NCI-H1092 treated with DMSO at 0.1 percent for 48 hours (cell line): ENCODE measurements around the gene SMIM5.

Experiments
- DNase-seq: peaks from one replicate; lab custom pipeline; 2025; lab: John Stamatoyannopoulos, UW

The SMIM5 gene

GRCh38 chr17:75667825-75668224 lies 34.6 kb downstream of the SMIM5 start:
- no peak for DNase-seq

- no peak for DNase-seq
Observed at GRCh38 chr17:75668489-75668888, 35.3 kb downstream of the SMIM5 start.

GRCh38 chr17:75670868-75671267 lies 37.6 kb downstream of the SMIM5 start:
- no peak for DNase-seq

- DNase-seq: no peak
Observed at GRCh38 chr17:75672011-75672410, 38.8 kb downstream of the SMIM5 start.

GRCh38 chr17:75673487-75673886 lies 40.3 kb downstream of the SMIM5 start:
- no peak for DNase-seq

GRCh38 chr17:75676461-75676860 lies 43.2 kb downstream of the SMIM5 start:
- DNase-seq: no peak

GRCh38 chr17:75679706-75680211 lies 46.5 kb downstream of the SMIM5 start:
- no peak for DNase-seq

GRCh38 chr17:75680431-75680830 lies 47.2 kb downstream of the SMIM5 start:
- no peak for DNase-seq

- no peak for DNase-seq
Observed at GRCh38 chr17:75681289-75681688, 48.1 kb downstream of the SMIM5 start.

- no peak for DNase-seq
Observed at GRCh38 chr17:75683583-75683982, 50.3 kb downstream of the SMIM5 start.

GRCh38 chr17:75684249-75684648 lies 51.0 kb downstream of the SMIM5 start:
- DNase-seq: no peak

- no peak for DNase-seq
Observed at GRCh38 chr17:75684924-75685323, 51.7 kb downstream of the SMIM5 start.

GRCh38 chr17:75685499-75685898 lies 52.3 kb downstream of the SMIM5 start:
- DNase-seq: no peak

GRCh38 chr17:75688209-75688825 lies 55.1 kb downstream of the SMIM5 start:
- no peak for DNase-seq

- no peak for DNase-seq
Observed at GRCh38 chr17:75689441-75689873, 56.2 kb downstream of the SMIM5 start.
